ENCODE results near the gene NKAIN1. TPM values are rescaled to one million over a fixed set of nuclear protein-coding genes. Genes with fewer than 3 reads are reported as not detected.

Gene NKAIN1
- total and polyA plus RNA-seq, 2 donors (not counting 3 experiments of a cell fraction or from before 2014, with no cell fraction given) = 0.29 to 0.40 TPM

DNA sequence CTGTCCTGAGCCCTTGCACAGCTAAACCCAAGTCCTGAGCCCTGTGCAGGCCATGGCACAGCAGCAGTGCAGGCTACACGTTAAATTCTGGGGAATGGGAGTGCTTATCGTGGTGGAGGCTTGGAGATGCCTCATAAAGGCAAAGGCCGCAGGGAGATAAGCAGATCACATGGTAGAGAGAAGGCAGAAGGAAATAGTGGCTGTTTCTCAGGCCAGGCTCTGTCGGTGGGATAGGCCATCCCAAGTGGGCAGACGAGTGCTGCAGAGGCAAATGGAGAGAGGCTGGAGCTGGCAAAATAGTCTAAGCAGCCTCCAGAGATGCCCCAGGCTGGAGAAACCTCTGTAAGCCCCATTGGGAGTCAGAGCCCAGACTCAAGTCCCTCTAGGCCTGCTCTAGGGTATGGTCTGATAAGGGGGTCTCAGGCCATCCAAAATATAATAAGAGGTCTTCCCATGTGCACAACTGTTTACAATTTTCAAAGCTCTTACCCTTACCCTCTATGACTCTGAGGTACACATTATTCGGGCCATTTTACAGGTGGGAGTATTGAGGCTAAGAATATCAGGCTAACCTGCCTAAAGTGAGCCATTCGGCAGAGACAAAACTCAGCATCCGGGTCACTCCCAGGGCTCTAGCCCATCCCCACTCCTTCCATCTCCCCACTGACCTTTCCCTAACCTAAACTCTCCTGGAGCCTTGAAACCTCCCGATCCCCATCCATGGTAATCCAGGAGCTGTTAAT is 79.6 kb downstream of the NKAIN1 start:
- CTCF ChIA-PET = interaction anchor here (1.0 to 1.4 kb wide), 2 partner anchors 9 to 41 kb away, joined by 3 to 4 read pairs; no protein-coding TSS in a partner anchor
- no peaks in the 10 kb centered on the region for H3K27me3 ChIP-seq (ENCODE audit: control insufficient read depth in 2 of 2, insufficient read depth in 2 of 2, low read length in 2 of 2)
- H3K4me2 ChIP-seq (ENCODE audit: insufficient read depth, low read length) = no peak overlapping the region
- no peaks in the 10 kb centered on the region for H3K9me1 ChIP-seq (replicated peaks; ENCODE audit: control insufficient read depth, extremely low read depth, insufficient read depth, low read length)
- no peaks in the 10 kb centered on the region for H3K79me2 ChIP-seq (ENCODE audit: control insufficient read depth, insufficient read depth, low read length)
- no peak for DNase-seq (ENCODE audit: low read depth, low spot score)
- no peak for TF ChIP-seq POLR2AphosphoS5 (IDR thresholded peaks at IDR 0.05; ENCODE audit: insufficient read depth, low read depth, low read length)
- no peak for TF ChIP-seq MYC (IDR thresholded peaks at IDR 0.05; ENCODE audit: low read depth, low read length)
- no peak for TF ChIP-seq GATA2 (IDR thresholded peaks at IDR 0.05; ENCODE audit: insufficient read depth, insufficient read length, low read depth, low read length)
- no peak for TF ChIP-seq POLR2A (IDR thresholded peaks at IDR 0.05; ENCODE audit: low read depth, low read length)
- no peak for TF ChIP-seq EZH2 (IDR thresholded peaks at IDR 0.05; ENCODE audit: borderline replicate concordance, low read depth, low read length, severe bottlenecking)
- TF ChIP-seq, protein P1, sequence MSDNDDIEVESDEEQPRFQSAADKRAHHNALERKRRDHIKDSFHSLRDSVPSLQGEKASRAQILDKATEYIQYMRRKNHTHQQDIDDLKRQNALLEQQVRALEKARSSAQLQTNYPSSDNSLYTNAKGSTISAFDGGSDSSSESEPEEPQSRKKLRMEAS (IDR thresholded peaks at IDR 0.05; ENCODE audit: insufficient read depth, insufficient read length) = no peak
- TF ChIP-seq CTCF (IDR thresholded peaks at IDR 0.05; ENCODE audit: extremely low read depth in 1 of 2, insufficient read depth in 1 of 2, low read depth in 1 of 2, low read length in 2 of 2) = no peak
- no peak for TF ChIP-seq FOS (IDR thresholded peaks at IDR 0.05; ENCODE audit: borderline replicate concordance, insufficient read depth, low read length)
- TF ChIP-seq JUN (IDR thresholded peaks at IDR 0.05; ENCODE audit: borderline replicate concordance, insufficient read depth, insufficient read length, low read depth) = no peak
- H3K27ac ChIP-seq (ENCODE audit: insufficient read depth, low read depth, low read length) = no peak overlapping the region
- H4K20me1 ChIP-seq (replicated peaks; ENCODE audit: control insufficient read depth, extremely low read depth, insufficient read depth, low read length) = no peaks in the 10 kb centered on the region
- POLR2A ChIA-PET = no interaction called here
- dilution Hi-C loops (cut with MboI; ENCODE audit: extremely low pct_ligation_motif_present, low sequenced_read_pairs) = no loop called here
- no TSS peak for BruUV-seq (replicated peaks)
- no peaks in the 10 kb centered on the region for H3K36me3 ChIP-seq (ENCODE audit: control insufficient read depth in 2 of 2, extremely low read depth in 1 of 2, insufficient read depth in 2 of 2, low read length in 2 of 2)
- no peaks in the 10 kb centered on the region for H3K9me3 ChIP-seq (replicated peaks; ENCODE audit: control insufficient read depth, insufficient read depth, low read length)
- H3K4me1 ChIP-seq (ENCODE audit: control insufficient read depth, extremely low read depth, insufficient read depth, low read length) = peaks cover 5% of the 10 kb centered on the region
- H2AFZ ChIP-seq (ENCODE audit: low read depth, low read length) = no peak overlapping the region
- no peak overlapping the region for H3K4me3 ChIP-seq (replicated peaks in 1 of 3; ENCODE audit: insufficient read depth in 1 of 3, low read depth in 1 of 3, low read length in 3 of 3)
- no peak for FAIRE-seq
- no peak overlapping the region for H3K9ac ChIP-seq (replicated peaks; ENCODE audit: extremely low read depth, insufficient read depth, low read length)
- intact Hi-C loops (cut with micrococcal nuclease) = no loop called here
